GM12865 (cell line): Measurements from ENCODE around the gene KL.

Experiments
- DNase-seq: peaks from one replicate; pipeline ENCODE4 v3.0.0; 2010; ENCODE audit warnings: low read depth
- H3K4me3 ChIP-seq: 2 replicates; pipeline ENCODE4 v1.5.1; 2011; ENCODE audit warnings: mild to moderate bottlenecking, low read depth, low read length, control low read depth
- TF ChIP-seq, protein P1 (sequence below): IDR thresholded peaks from 2 replicates; pipeline ENCODE4 v1.5.1; 2011; ENCODE audit warnings: low read length, control low read depth, low read depth, inconsistent platforms; ENCODE audit not compliant: insufficient read depth; ENCODE audit errors: missing control alignments

Gene KL

GRCh38 chr13:33052506-33053280 lies 36.5 kb downstream of the KL start:
- no peak overlapping the region; the same call in 1 of the 2 replicates for H3K4me3 ChIP-seq
- no peak for DNase-seq
- TF ChIP-seq, protein P1, sequence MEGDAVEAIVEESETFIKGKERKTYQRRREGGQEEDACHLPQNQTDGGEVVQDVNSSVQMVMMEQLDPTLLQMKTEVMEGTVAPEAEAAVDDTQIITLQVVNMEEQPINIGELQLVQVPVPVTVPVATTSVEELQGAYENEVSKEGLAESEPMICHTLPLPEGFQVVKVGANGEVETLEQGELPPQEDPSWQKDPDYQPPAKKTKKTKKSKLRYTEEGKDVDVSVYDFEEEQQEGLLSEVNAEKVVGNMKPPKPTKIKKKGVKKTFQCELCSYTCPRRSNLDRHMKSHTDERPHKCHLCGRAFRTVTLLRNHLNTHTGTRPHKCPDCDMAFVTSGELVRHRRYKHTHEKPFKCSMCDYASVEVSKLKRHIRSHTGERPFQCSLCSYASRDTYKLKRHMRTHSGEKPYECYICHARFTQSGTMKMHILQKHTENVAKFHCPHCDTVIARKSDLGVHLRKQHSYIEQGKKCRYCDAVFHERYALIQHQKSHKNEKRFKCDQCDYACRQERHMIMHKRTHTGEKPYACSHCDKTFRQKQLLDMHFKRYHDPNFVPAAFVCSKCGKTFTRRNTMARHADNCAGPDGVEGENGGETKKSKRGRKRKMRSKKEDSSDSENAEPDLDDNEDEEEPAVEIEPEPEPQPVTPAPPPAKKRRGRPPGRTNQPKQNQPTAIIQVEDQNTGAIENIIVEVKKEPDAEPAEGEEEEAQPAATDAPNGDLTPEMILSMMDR: no peak

GRCh38 chr13:33053397-33054066 lies 37.3 kb downstream of the KL start:
- H3K4me3 ChIP-seq: no peak overlapping the region
- DNase-seq: no peak
- TF ChIP-seq, protein P1: no peak

GRCh38 chr13:33057019-33057780 lies 41.0 kb downstream of the KL start:
- H3K4me3 ChIP-seq: no peak overlapping the region
- peak; percentile 49 for DNase-seq
- TF ChIP-seq, protein P1: peak; percentile 45

DNA sequence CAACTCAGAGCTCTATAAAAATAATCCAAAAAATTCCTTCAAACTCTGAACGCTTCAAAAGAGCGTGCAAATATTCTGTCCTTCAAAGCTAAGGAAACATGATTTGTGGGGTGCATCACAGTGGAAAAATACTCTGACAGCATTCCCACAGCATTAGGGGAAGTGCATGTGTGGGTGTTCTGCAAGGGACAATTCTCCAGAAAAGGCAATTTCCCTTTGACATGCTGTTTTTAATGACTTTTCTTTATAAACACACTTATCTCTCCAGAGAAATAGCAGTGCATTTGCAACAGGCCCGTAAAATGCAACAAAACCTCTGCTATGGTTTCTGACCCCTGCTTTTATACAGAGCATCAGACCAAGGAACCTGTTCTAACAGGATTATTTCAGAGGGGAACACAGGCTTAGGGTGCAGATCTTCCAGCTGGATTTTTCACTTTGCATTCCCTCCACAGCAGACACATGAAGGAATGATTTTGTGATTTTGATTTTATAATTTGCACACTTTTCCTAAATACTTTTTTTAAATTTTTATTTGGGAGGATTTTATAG lies 42.6 kb downstream of the KL start:
- TF ChIP-seq, protein P1: no peak
- no peak for DNase-seq
- H3K4me3 ChIP-seq: no peak overlapping the region

DNA sequence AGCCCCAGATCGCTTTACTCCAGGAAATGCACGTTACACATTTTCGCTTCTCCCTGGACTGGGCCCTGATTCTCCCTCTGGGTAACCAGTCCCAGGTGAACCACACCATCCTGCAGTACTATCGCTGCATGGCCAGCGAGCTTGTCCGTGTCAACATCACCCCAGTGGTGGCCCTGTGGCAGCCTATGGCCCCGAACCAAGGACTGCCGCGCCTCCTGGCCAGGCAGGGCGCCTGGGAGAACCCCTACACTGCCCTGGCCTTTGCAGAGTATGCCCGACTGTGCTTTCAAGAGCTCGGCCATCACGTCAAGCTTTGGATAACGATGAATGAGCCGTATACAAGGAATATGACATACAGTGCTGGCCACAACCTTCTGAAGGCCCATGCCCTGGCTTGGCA lies 44.6 kb downstream of the KL start:
- TF ChIP-seq, protein P1: no peak
- no peak for DNase-seq
- H3K4me3 ChIP-seq: no peak overlapping the region

- H3K4me3 ChIP-seq: no peak overlapping the region
- TF ChIP-seq, protein P1: no peak
- no peak for DNase-seq
These were observed 50.1 kb downstream of the KL start for GRCh38 chr13:33066329-33066728.
